ENCODE results near the gene RHAG.

The RHAG gene

DNA sequence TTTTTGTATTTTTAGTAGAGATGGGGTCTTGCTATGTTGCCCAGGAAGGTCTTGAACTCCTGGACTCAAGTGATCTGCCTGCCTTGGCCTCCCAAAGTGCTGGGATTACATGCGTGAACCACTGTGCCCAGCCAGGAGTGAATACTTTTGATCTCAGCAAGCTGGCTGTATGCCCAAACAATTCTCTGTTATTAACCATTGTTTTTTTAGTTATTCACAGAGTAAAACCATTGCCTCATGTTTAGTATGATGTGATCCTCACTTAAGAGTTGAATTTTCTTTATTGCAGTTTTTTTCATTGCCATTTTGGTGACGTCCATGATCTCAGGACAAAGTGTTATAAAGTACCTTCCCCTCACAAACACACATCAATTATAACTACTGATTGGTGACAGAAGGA lies 71.4 kb downstream of the RHAG start:
- no peak for DNase-seq (ENCODE audit: extremely low read depth in 1 of 2, low read depth in 1 of 2)

DNA sequence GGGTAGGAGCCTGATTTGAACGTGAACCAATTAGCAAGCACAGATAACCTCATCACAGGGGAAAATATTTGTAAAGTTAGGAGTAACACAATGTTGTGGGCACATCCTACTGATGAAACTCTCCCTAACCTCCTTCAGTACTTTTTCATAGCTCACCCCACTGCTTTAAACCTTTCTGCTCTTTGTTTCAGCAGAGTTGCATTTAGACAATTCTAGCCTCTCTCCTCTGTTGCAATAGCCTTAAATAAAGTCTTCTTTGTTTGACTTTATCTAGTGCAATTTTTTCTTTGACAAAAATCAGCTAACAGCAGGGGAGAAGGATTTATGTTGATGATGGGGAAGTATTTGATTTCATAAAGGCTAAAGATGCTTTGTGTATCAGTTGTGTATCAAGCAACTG lies 72.1 kb downstream of the RHAG start:
- no peak for DNase-seq (ENCODE audit: extremely low read depth in 1 of 2, low read depth in 1 of 2)

DNA sequence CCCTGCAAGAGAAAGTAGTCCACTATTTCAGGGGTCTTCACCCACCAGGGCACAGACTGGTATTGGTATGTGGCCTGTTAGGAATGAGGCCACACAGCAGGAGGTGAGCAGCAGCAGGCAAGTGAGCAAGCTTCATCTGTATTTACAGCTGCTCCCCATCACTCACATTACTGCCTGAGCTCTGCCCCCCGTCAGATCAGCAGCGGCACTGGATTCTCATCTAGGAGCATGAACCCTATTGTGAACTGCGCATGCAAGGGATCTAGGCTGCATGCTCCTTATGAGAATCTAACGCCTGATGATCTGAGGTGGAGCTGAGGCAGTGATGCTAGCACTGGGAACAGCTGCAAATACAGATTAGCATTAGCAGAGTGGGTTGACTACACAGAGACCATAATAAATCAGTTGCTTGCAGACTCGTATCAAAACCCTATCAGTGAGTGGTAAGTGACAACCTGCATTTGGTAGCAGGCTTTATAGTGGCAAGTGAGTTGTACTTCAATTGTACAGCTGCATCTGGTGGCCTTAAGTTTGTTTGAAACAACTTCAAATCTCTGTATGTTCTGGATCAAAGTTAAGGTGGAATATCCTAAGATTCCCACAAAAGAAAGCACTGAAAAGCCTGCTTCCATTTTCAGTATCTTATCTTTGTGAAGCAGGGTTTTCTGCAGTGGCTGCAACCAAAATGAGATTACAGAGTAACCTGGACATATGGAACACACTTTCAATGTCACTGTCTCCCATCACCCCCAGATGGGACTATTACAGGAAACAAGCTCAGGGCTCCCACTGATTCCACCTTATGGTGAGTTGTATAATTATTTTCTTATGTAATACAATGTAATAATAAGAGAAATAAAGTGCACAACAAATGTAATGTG lies 73.4 kb downstream of the RHAG start:
- DNase-seq (ENCODE audit: extremely low read depth in 1 of 2, low read depth in 1 of 2), result no peak

DNA sequence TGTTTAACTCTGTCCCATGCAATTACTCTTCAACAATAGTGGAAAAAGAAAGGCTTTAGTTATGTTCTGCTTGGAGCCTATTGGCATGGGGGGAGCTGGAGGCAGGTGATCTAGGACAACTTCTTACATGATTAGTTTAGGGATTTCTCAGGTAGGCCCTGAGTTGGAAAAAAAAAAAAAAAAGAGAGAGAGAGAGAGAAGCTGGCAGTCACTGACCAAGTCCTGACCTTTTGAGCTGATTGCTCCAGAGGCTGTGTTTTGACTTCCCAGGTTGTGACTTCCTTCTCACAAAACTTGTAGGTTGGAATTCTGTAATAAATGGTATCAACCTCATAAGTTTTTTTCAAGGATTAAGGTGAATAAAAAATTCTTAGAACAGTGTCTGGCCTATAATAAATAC lies 78.4 kb downstream of the RHAG start:
- DNase-seq (ENCODE audit: extremely low read depth in 1 of 2, low read depth in 1 of 2), result no peak

DNA sequence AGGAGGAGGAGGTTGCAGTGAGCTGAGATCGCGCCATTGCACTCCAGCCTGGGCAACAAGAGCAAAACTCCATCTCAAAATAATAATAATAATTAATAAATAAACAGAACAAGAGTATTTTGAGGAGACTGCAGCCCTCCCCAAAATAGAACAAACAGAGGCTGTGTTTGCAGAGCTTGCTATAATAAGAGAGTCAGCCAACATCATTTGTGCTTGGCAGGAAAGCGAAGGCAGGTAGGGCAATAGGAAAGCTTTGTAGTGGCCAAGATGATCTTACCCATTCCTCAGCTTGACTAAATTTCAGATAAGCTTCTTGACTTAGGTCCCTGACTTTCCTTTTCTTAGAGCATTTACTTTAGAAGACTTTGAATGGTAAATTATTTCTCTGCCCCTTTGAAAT lies 79.5 kb downstream of the RHAG start:
- DNase-seq (ENCODE audit: extremely low read depth in 1 of 2, low read depth in 1 of 2), result no peak

DNA sequence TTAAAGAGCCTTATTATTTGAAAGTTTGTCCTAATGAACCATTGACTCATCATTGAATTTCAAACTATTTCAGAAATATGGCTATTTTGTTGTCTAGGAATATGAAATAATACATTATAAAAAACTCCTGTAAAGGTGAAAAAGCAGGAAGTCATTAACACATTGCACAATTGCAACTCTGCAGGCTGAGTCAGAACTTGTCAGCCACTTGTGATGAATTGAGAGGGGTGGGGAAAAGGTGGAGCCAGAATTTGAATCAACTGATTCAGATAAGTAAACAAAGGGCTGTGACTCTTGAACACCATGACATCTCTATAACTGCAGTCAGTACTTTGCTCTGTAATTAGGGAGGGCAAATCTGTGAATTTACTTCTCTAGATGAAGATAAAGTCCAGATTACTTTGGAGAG lies 80.2 kb downstream of the RHAG start:
- no peak for DNase-seq (ENCODE audit: extremely low read depth in 1 of 2, low read depth in 1 of 2)

DNA sequence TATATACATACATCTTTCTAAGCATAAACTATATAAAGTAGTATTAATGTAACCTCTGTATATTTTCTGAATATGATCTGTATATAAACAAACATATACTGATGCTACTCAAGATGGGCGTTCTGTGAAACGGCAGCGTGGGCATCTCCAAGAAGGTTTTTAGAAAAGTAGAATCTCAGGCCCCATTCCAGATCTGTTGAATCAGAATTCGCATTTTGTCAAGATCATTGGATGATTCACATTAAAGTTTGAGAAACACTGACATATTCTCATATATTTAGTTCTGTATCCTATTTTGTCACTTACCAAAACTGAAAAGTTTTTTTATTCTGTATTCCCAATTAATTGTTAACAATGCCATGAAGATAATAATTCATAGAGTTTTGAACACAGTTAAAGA lies 80.7 kb downstream of the RHAG start:
- DNase-seq (ENCODE audit: extremely low read depth in 1 of 2, low read depth in 1 of 2), result no peak

All from stimulated activated CD8-positive, alpha-beta memory T cell treated with anti-CD3 and anti-CD28 coated beads, Interleukin-7, amount 100 ng/mL, for 48 hours (primary cell).